ENCODE measurements around the gene CFAP92.

The CFAP92 gene

GRCh38 chr3:129022114-129023007, 28.5 kb upstream of the CFAP92 start:
- H3K27ac ChIP-seq (ENCODE audit: low read length): no peak overlapping the region
- H3K27me3 ChIP-seq (replicated peaks; ENCODE audit: insufficient read depth, low read length): no peaks in the 10 kb centered on the region
- H3K4me1 ChIP-seq (ENCODE audit: low read length): peaks cover 6% of the 10 kb centered on the region; the same call in 1 of the 2 replicates
- no peaks in the 10 kb centered on the region for H3K36me3 ChIP-seq (replicated peaks; ENCODE audit: insufficient read depth, low read length)
- no peak for TF ChIP-seq EZH2phosphoT487 (IDR thresholded peaks at IDR 0.05; ENCODE audit: low read length)
- no peak for TF ChIP-seq EZH2 (optimal IDR thresholded peaks at IDR 0.05; ENCODE audit: low read depth, low read length)
- no peak for TF ChIP-seq CTCF (IDR thresholded peaks at IDR 0.05; ENCODE audit: low read length)
- no peaks in the 10 kb centered on the region for H3K9me3 ChIP-seq (replicated peaks; ENCODE audit: insufficient read depth, low read length)
- no peak overlapping the region for H3K4me2 ChIP-seq (ENCODE audit: low read depth, low read length)
- no peak overlapping the region for H3K9ac ChIP-seq (ENCODE audit: low read length)
- H3F3A ChIP-seq (ENCODE audit: insufficient read depth, low read length): no peaks in the 10 kb centered on the region
- H3K79me2 ChIP-seq (ENCODE audit: low read length): no peaks in the 10 kb centered on the region
- H4K20me1 ChIP-seq (ENCODE audit: insufficient read depth, low read length): no peaks in the 10 kb centered on the region
- H2AFZ ChIP-seq (ENCODE audit: low read length): no peak overlapping the region
- no peaks in the 10 kb centered on the region for H3K9me2 ChIP-seq (replicated peaks; ENCODE audit: insufficient read depth, low read length)
- no peak overlapping the region for H3K4me3 ChIP-seq (ENCODE audit: low read length)
- DNase-seq: no peak

DNA sequence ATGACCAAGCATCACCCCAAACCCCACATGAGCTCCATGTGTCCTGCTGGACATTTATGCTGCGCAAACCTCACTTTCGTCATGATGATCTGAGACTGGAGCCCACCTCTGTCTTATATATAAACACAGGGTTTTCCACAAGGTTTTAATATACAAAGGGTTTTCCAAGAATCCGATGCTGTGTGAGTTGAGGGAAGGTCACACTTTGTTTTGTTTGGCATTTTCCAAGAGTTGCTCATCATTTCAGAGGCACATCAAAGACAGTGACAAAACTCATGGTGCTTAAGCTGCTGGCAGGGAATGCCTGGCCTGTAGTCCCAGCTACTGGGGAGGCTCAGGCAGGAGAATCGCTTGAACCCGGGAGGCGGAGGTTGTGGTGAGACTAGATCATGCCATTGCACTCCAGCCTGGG, 27.3 kb upstream of the CFAP92 start:
- Histone ChIP-seq H3K4me3 (ENCODE audit: low read length) (no peak overlapping the region), H3K9me3 (replicated peaks; ENCODE audit: insufficient read depth, low read length) (no peaks in the 10 kb centered on the region), H3F3A (ENCODE audit: insufficient read depth, low read length) (no peaks in the 10 kb centered on the region), H3K27me3 (replicated peaks; ENCODE audit: insufficient read depth, low read length) (no peaks in the 10 kb centered on the region), H3K9ac (ENCODE audit: low read length) (no peak overlapping the region), H3K4me1 (ENCODE audit: low read length) (peaks cover under 1% of the 10 kb centered on the region), H2AFZ (ENCODE audit: low read length) (no peak overlapping the region), H3K4me2 (ENCODE audit: low read depth, low read length) (no peak overlapping the region), H3K9me2 (replicated peaks; ENCODE audit: insufficient read depth, low read length) (no peaks in the 10 kb centered on the region), H3K79me2 (ENCODE audit: low read length) (no peaks in the 10 kb centered on the region), H4K20me1 (ENCODE audit: insufficient read depth, low read length) (no peaks in the 10 kb centered on the region), H3K27ac (ENCODE audit: low read length) (no peak overlapping the region), H3K36me3 (replicated peaks; ENCODE audit: insufficient read depth, low read length) (no peaks in the 10 kb centered on the region)
- DNase-seq: no peak
- TF ChIP-seq EZH2 (optimal IDR thresholded peaks at IDR 0.05; ENCODE audit: low read depth, low read length) (no peak), CTCF (IDR thresholded peaks at IDR 0.05; ENCODE audit: low read length) (no peak), EZH2phosphoT487 (IDR thresholded peaks at IDR 0.05; ENCODE audit: low read length) (no peak)

DNA sequence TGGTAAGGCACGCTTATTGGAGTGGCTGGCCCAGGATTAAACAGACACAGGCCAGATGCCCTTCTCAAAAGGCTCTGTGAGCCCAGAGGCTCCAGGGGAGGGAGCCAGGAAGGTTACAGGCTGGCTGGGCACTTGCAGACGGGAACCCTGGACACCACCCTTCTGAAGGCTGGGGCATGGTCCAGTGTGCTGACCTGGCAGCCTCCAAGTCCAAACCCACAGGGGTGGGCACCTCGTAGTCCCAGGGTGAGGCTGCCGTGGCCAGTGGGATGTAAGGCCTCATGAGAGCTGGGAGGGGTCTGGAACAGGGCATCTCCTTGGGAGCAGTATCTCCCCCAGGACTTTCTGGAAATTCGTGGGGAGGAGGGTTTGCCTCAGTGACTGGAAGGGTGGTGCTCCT, 26.8 kb upstream of the CFAP92 start:
- TF ChIP-seq EZH2phosphoT487 (IDR thresholded peaks at IDR 0.05; ENCODE audit: low read length) (no peak), EZH2 (optimal IDR thresholded peaks at IDR 0.05; ENCODE audit: low read depth, low read length) (no peak)
- Histone ChIP-seq H3K36me3 (replicated peaks; ENCODE audit: insufficient read depth, low read length) (no peaks in the 10 kb centered on the region), H3K79me2 (ENCODE audit: low read length) (no peaks in the 10 kb centered on the region), H3K9me2 (replicated peaks; ENCODE audit: insufficient read depth, low read length) (no peaks in the 10 kb centered on the region), H3K4me1 (ENCODE audit: low read length) (peaks cover 5% of the 10 kb centered on the region), H3K9ac (ENCODE audit: low read length) (no peak overlapping the region), H3K27ac (ENCODE audit: low read length) (no peak overlapping the region), H2AFZ (ENCODE audit: low read length) (no peak overlapping the region), H3K4me2 (ENCODE audit: low read depth, low read length) (no peak overlapping the region), H4K20me1 (ENCODE audit: insufficient read depth, low read length) (no peaks in the 10 kb centered on the region), H3F3A (ENCODE audit: insufficient read depth, low read length) (no peaks in the 10 kb centered on the region), H3K4me3 (ENCODE audit: low read length) (no peak overlapping the region), H3K9me3 (replicated peaks; ENCODE audit: insufficient read depth, low read length) (no peaks in the 10 kb centered on the region), H3K27me3 (replicated peaks; ENCODE audit: insufficient read depth, low read length) (no peaks in the 10 kb centered on the region)
- no peak for DNase-seq

- Histone ChIP-seq H3K27ac (ENCODE audit: low read length) (no peak overlapping the region), H3K4me1 (ENCODE audit: low read length) (peaks cover 8% of the 10 kb centered on the region), H3K36me3 (replicated peaks; ENCODE audit: insufficient read depth, low read length) (no peaks in the 10 kb centered on the region), H2AFZ (ENCODE audit: low read length) (no peak overlapping the region), H3K4me2 (ENCODE audit: low read depth, low read length) (no peak overlapping the region), H3K4me3 (ENCODE audit: low read length) (no peak overlapping the region), H3F3A (ENCODE audit: insufficient read depth, low read length) (no peaks in the 10 kb centered on the region), H3K9ac (ENCODE audit: low read length) (no peak overlapping the region), H4K20me1 (ENCODE audit: insufficient read depth, low read length) (no peaks in the 10 kb centered on the region), H3K9me2 (replicated peaks; ENCODE audit: insufficient read depth, low read length) (no peaks in the 10 kb centered on the region), H3K9me3 (replicated peaks; ENCODE audit: insufficient read depth, low read length) (no peaks in the 10 kb centered on the region), H3K79me2 (ENCODE audit: low read length) (no peaks in the 10 kb centered on the region), H3K27me3 (replicated peaks; ENCODE audit: insufficient read depth, low read length) (no peaks in the 10 kb centered on the region)
- no peak for TF ChIP-seq EZH2phosphoT487 (IDR thresholded peaks at IDR 0.05; ENCODE audit: low read length)
- DNase-seq: no peak
These were observed 25.4 kb upstream of the CFAP92 start for GRCh38 chr3:129019266-129019665.

Measured in MM.1S (cell line).